ENCODE results near the gene MOB3B. TPM values are rescaled to one million over a fixed set of nuclear protein-coding genes. Genes with fewer than 3 reads are reported as not detected.

Gene MOB3B
- total RNA-seq, 1 donor from 2014 or later, result 1.4 TPM

DNA sequence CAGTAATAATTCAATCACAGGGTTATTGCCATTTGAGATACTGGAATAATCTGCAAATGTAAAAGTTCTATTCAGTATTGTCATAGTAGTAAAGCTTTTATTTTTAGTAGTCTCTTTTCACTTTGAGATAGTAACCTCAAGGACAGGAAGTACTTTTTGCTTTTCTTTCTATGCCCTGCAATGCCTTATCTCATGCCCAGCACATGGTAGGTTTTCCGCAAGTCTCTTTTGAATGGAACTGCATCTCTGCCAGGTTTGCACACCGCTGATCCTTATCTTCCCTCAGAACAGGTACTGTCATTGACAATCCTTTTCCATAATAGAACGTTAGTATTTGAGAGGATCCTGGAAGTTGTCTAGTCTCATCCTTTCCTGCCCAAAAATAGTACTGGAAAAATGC lies 97.3 kb downstream of the MOB3B start:
- no peak for DNase-seq (ENCODE audit: low read depth)
- Histone ChIP-seq H3K27me3 (ENCODE audit: control insufficient read depth, insufficient read depth, low read length) (no peaks in the 10 kb centered on the region), H3K4me3 (ENCODE audit: low read depth, low read length) (no peak overlapping the region), H3K36me3 (ENCODE audit: control insufficient read depth, insufficient read depth, low read length) (no peaks in the 10 kb centered on the region)
- TF ChIP-seq, protein P1, sequence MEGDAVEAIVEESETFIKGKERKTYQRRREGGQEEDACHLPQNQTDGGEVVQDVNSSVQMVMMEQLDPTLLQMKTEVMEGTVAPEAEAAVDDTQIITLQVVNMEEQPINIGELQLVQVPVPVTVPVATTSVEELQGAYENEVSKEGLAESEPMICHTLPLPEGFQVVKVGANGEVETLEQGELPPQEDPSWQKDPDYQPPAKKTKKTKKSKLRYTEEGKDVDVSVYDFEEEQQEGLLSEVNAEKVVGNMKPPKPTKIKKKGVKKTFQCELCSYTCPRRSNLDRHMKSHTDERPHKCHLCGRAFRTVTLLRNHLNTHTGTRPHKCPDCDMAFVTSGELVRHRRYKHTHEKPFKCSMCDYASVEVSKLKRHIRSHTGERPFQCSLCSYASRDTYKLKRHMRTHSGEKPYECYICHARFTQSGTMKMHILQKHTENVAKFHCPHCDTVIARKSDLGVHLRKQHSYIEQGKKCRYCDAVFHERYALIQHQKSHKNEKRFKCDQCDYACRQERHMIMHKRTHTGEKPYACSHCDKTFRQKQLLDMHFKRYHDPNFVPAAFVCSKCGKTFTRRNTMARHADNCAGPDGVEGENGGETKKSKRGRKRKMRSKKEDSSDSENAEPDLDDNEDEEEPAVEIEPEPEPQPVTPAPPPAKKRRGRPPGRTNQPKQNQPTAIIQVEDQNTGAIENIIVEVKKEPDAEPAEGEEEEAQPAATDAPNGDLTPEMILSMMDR (IDR thresholded peaks at IDR 0.05; ENCODE audit: insufficient read depth, low read length, poor library complexity, severe bottlenecking), result no peak

DNA sequence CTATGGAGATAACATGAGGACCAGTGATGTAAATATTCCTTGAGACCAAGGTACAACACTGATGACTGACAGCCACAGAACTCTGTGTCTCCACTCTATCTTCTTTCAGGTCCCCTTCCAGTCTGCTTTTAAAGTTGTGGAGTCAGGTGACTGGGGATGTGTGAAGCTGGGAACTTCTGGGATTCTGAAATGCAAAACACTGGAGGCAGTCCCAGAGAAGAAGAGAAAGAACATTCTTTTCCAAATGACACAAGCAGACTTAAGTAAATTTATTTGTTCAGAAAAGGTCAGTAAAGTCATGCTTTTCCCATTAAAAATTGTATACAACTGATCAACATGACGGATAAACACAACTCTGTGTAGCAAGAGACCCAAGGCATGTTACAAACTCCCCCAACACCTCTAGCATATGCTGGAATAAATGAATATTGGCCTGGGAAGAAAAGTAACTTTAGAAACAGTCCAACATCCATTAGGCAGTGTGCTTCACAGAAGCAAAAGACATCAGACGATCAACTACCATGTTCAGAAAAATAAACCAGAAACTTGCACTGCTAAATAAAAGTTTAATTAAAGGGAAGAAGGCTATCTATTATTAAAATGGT lies 98.0 kb downstream of the MOB3B start:
- H3K36me3 ChIP-seq (ENCODE audit: control insufficient read depth, insufficient read depth, low read length), result no peaks in the 10 kb centered on the region
- DNase-seq (ENCODE audit: low read depth), result no peak
- TF ChIP-seq, protein P1 (IDR thresholded peaks at IDR 0.05; ENCODE audit: insufficient read depth, low read length, poor library complexity, severe bottlenecking), result no peak
- H3K27me3 ChIP-seq (ENCODE audit: control insufficient read depth, insufficient read depth, low read length), result no peaks in the 10 kb centered on the region
- H3K4me3 ChIP-seq (ENCODE audit: low read depth, low read length), result no peak overlapping the region

DNA sequence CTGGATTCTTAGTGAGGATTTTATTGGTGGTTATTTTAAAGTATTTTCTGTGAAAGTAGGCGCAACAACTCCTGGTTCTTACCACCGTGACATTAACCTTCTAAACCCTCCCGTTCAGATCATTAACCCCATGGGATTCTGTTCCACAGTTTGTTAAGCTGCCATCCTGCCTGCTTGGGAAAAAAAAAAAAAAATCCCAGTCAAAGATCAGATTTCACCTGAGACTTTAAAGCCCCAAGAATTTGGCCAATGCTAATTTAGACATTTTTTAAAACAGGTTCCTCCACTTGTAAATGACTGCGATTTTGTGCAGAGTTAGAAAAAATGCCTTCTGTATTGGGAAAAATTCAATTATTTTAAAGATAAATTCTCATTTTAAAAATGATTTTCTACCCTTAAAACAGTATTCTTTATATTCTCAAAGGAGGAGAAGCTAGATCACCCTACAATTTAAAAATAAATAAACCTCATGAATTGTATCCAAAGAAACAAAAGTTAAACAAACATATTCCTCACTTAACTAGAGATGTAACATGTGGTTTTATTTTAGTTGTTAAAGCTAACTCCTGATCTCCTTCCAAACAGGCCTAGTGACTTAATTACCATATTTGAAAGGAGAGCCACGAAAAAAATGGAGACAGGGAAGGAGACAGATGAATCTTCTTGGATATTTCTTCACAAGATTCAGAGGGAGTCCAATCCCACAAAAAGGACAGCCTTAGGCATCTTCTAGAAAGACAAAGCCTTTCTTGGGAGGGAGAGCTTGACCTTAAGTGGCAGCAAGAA lies 98.7 kb downstream of the MOB3B start:
- Histone ChIP-seq H3K36me3 (ENCODE audit: control insufficient read depth, insufficient read depth, low read length) (no peaks in the 10 kb centered on the region), H3K4me3 (ENCODE audit: low read depth, low read length) (no peak overlapping the region), H3K27me3 (ENCODE audit: control insufficient read depth, insufficient read depth, low read length) (no peaks in the 10 kb centered on the region)
- DNase-seq (ENCODE audit: low read depth), result no peak
- TF ChIP-seq, protein P1 (IDR thresholded peaks at IDR 0.05; ENCODE audit: insufficient read depth, low read length, poor library complexity, severe bottlenecking), result no peak

DNA sequence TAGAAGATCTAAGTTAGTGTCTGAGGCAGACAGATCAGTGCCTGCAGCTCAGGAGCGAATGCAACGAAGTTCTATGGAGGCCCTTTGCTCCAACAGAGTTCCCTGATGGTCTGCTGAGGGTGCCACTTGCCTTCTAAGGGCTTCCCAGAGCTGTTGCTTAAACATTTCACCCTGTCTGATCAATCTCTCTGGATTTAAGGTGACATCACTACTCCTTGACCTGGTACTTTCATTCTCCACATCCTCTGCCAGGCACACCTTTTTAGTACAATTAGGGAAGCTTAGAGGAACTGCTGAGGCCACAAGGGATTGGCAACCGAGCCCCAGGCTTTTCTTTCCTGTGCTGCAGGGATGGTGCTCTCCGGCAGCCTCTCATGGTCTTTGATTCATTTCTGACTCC lies 99.7 kb downstream of the MOB3B start:
- no peak for DNase-seq (ENCODE audit: low read depth)
- TF ChIP-seq, protein P1 (IDR thresholded peaks at IDR 0.05; ENCODE audit: insufficient read depth, low read length, poor library complexity, severe bottlenecking), result no peak
- no peaks in the 10 kb centered on the region for H3K36me3 ChIP-seq (ENCODE audit: control insufficient read depth, insufficient read depth, low read length)

DNA sequence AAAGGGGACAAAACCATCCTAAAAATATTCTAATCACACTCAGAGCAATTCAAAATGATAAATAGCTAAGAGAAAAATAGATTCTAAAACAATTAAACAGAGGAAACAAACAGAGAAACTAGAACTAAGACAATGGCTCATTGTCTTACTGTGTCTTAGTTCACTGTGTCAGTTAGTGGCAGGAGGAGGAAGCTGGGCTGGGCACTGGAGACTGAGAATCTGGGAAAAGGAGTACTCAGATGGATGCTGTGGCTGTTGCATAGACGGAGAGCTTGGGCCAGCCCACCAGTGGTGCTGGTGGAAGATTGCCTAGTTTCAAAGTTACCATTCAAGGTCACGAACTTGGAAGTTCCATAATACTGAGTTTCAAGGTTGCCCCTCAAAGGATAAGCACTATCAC lies 100.2 kb downstream of the MOB3B start:
- no peak overlapping the region for H3K4me3 ChIP-seq (ENCODE audit: low read depth, low read length)
- TF ChIP-seq, protein P1 (IDR thresholded peaks at IDR 0.05; ENCODE audit: insufficient read depth, low read length, poor library complexity, severe bottlenecking), result no peak
- DNase-seq (ENCODE audit: low read depth), result no peak
- H3K36me3 ChIP-seq (ENCODE audit: control insufficient read depth, insufficient read depth, low read length), result no peaks in the 10 kb centered on the region
- no peaks in the 10 kb centered on the region for H3K27me3 ChIP-seq (ENCODE audit: control insufficient read depth, insufficient read depth, low read length)

More for the DNA sequence above, 99.7 kb downstream of the MOB3B start:
- Histone ChIP-seq H3K4me3 (ENCODE audit: low read depth, low read length) (no peak overlapping the region), H3K27me3 (ENCODE audit: control insufficient read depth, insufficient read depth, low read length) (no peaks in the 10 kb centered on the region)

All from kidney epithelial cell (primary cell).